ENCODE measurements around the gene GIPC2. TPM values are rescaled to one million over a fixed set of nuclear protein-coding genes. Genes with fewer than 3 reads are reported as not detected.

The GIPC2 gene
- total RNA-seq, 1 experiment from 2014 or later, result 2.8 TPM

- no TSS peak for BruUV-seq (replicated peaks)
- intact Hi-C loops (cut with micrococcal nuclease; ENCODE audit: unreplicated experiment), result no loop called here
- Mint-ChIP-seq H3K27ac (ENCODE audit: unreplicated experiment) (no peak overlapping the region), H3K36me3 (ENCODE audit: insufficient read depth, unreplicated experiment) (no peaks in the 10 kb centered on the region), H3K4me1 (ENCODE audit: low read depth, unreplicated experiment) (peaks cover 8% of the 10 kb centered on the region), H3K9me3 (ENCODE audit: low read depth, unreplicated experiment) (no peaks in the 10 kb centered on the region), H3K27me3 (ENCODE audit: unreplicated experiment) (no peaks in the 10 kb centered on the region), H3K4me3 (ENCODE audit: low read depth, unreplicated experiment) (no peak overlapping the region)
- DNase-seq, result no peak
- TF ChIP-seq, protein P1, sequence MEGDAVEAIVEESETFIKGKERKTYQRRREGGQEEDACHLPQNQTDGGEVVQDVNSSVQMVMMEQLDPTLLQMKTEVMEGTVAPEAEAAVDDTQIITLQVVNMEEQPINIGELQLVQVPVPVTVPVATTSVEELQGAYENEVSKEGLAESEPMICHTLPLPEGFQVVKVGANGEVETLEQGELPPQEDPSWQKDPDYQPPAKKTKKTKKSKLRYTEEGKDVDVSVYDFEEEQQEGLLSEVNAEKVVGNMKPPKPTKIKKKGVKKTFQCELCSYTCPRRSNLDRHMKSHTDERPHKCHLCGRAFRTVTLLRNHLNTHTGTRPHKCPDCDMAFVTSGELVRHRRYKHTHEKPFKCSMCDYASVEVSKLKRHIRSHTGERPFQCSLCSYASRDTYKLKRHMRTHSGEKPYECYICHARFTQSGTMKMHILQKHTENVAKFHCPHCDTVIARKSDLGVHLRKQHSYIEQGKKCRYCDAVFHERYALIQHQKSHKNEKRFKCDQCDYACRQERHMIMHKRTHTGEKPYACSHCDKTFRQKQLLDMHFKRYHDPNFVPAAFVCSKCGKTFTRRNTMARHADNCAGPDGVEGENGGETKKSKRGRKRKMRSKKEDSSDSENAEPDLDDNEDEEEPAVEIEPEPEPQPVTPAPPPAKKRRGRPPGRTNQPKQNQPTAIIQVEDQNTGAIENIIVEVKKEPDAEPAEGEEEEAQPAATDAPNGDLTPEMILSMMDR (IDR thresholded peaks at IDR 0.05; ENCODE audit: unreplicated experiment), result no peak
- CTCF ChIA-PET, result no interaction called here
These were observed 47.8 kb downstream of the GIPC2 start for GRCh38 chr1:78093560-78093959.

DNA sequence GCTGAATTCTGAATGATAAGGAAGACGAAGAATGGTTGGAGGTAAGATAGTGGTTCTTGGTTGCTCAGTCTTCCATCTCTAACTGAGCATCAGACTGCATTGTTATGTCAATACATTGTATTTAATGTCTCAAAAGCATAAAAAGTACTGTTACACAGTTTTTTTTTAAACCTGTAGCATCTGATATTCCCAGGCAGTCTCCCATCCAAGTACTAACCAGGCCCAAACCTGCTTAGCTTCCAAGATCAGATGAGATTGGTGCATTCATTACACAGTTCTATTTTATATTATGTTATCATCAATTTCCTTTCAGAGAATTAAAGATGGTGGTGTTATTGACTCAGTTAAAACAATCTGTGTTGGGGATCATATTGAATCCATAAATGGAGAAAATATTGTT lies 48.9 kb downstream of the GIPC2 start:
- no peak for DNase-seq
- no peak overlapping the region for H3K27ac Mint-ChIP-seq (ENCODE audit: unreplicated experiment)
- H3K27me3 Mint-ChIP-seq (ENCODE audit: unreplicated experiment), result no peaks in the 10 kb centered on the region
- intact Hi-C loops (cut with micrococcal nuclease; ENCODE audit: unreplicated experiment), result no loop called here
- no peaks in the 10 kb centered on the region for H3K9me3 Mint-ChIP-seq (ENCODE audit: low read depth, unreplicated experiment)
- TF ChIP-seq, protein P1 (IDR thresholded peaks at IDR 0.05; ENCODE audit: unreplicated experiment), result no peak
- BruUV-seq (replicated peaks), result no TSS peak
- H3K4me1 Mint-ChIP-seq (ENCODE audit: low read depth, unreplicated experiment), result peaks cover 8% of the 10 kb centered on the region
- H3K36me3 Mint-ChIP-seq (ENCODE audit: insufficient read depth, unreplicated experiment), result no peaks in the 10 kb centered on the region
- H3K4me3 Mint-ChIP-seq (ENCODE audit: low read depth, unreplicated experiment), result no peak overlapping the region
- CTCF ChIA-PET, result no interaction called here

- Mint-ChIP-seq H3K27me3 (ENCODE audit: unreplicated experiment) (no peaks in the 10 kb centered on the region), H3K4me3 (ENCODE audit: low read depth, unreplicated experiment) (no peak overlapping the region), H3K9me3 (ENCODE audit: low read depth, unreplicated experiment) (no peaks in the 10 kb centered on the region), H3K4me1 (ENCODE audit: low read depth, unreplicated experiment) (peaks cover 8% of the 10 kb centered on the region), H3K27ac (ENCODE audit: unreplicated experiment) (no peak overlapping the region), H3K36me3 (ENCODE audit: insufficient read depth, unreplicated experiment) (no peaks in the 10 kb centered on the region)
- no peak for DNase-seq
- CTCF ChIA-PET, result no interaction called here
- TF ChIP-seq, protein P1 (IDR thresholded peaks at IDR 0.05; ENCODE audit: unreplicated experiment), result no peak
- intact Hi-C loops (cut with micrococcal nuclease; ENCODE audit: unreplicated experiment), result no loop called here
- BruUV-seq (replicated peaks), result no TSS peak
These were observed 49.8 kb downstream of the GIPC2 start for GRCh38 chr1:78095593-78095992.

GRCh38 chr1:78096017-78096416 lies 50.3 kb downstream of the GIPC2 start:
- TF ChIP-seq, protein P1 (IDR thresholded peaks at IDR 0.05; ENCODE audit: unreplicated experiment), result no peak
- Mint-ChIP-seq H3K27ac (ENCODE audit: unreplicated experiment) (no peak overlapping the region), H3K4me1 (ENCODE audit: low read depth, unreplicated experiment) (peaks cover 8% of the 10 kb centered on the region), H3K9me3 (ENCODE audit: low read depth, unreplicated experiment) (no peaks in the 10 kb centered on the region), H3K4me3 (ENCODE audit: low read depth, unreplicated experiment) (no peak overlapping the region), H3K36me3 (ENCODE audit: insufficient read depth, unreplicated experiment) (no peaks in the 10 kb centered on the region), H3K27me3 (ENCODE audit: unreplicated experiment) (no peaks in the 10 kb centered on the region)
- intact Hi-C loops (cut with micrococcal nuclease; ENCODE audit: unreplicated experiment), result no loop called here
- no peak for DNase-seq
- CTCF ChIA-PET, result no interaction called here
- no TSS peak for BruUV-seq (replicated peaks)

GRCh38 chr1:78096976-78097375 lies 51.2 kb downstream of the GIPC2 start:
- no TSS peak for BruUV-seq (replicated peaks)
- Mint-ChIP-seq H3K27me3 (ENCODE audit: unreplicated experiment) (no peaks in the 10 kb centered on the region), H3K9me3 (ENCODE audit: low read depth, unreplicated experiment) (no peaks in the 10 kb centered on the region), H3K36me3 (ENCODE audit: insufficient read depth, unreplicated experiment) (no peaks in the 10 kb centered on the region), H3K4me3 (ENCODE audit: low read depth, unreplicated experiment) (no peak overlapping the region), H3K4me1 (ENCODE audit: low read depth, unreplicated experiment) (peaks cover 8% of the 10 kb centered on the region), H3K27ac (ENCODE audit: unreplicated experiment) (no peak overlapping the region)
- intact Hi-C loops (cut with micrococcal nuclease; ENCODE audit: unreplicated experiment), result no loop called here
- CTCF ChIA-PET, result no interaction called here
- DNase-seq, result no peak
- TF ChIP-seq, protein P1 (IDR thresholded peaks at IDR 0.05; ENCODE audit: unreplicated experiment), result no peak

All from Calu3 (cell line).